Adrenal gland (tissue), 5 donors: ENCODE results near the gene CLDN10.

ENCODE experiments used
- POLR2A ChIP-seq, 2 donors: fragments of 450-650 bp; IDR thresholded peaks; one replicate each; pipeline ENCODE4 v1.6.1; 2017; ENCODE audit warnings: antibody characterized with exemption in 2 of 2, mild to moderate bottlenecking in 2 of 2, moderate library complexity in 1 of 2
- TF ChIP-seq, protein P1 (sequence below), 6 experiments: fragments of 450-650 bp in 4 of 6; fragments of 200-600 bp in 2 of 6; sonication (generic) in 1 of 6; IDR thresholded peaks; 1 replicate in 5 of 6; 2 replicates in 1 of 6; pipeline versions ENCODE4 v1.5.1 to v1.8.0; 2016 to 2021; ENCODE audit warnings: antibody characterized with exemption in 6 of 6, mild to moderate bottlenecking in 2 of 6, moderate library complexity in 1 of 6
- donor health status: DM: no; HTN: no; CAD: no.

DNA sequence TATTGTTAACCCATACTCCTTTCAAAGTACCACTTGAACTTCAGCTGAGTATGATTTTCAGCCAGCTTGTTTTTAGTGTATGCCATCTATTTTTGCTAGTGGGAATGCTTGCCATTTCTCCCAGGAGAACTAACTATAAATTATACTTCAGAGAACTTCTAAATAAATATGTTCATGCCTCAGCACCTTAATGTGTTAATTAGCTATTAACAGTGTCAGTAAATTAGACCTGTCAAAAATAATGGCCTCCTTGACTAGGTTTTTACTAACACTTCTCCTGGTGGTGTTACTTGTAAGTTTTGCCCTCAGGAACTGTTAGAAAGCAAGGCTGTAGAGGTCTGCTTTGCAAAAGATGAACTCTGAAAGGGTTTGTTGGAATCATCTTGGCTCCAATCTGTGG lies 4.5 kb downstream of the CLDN10 start:
- TF ChIP-seq, protein P1, sequence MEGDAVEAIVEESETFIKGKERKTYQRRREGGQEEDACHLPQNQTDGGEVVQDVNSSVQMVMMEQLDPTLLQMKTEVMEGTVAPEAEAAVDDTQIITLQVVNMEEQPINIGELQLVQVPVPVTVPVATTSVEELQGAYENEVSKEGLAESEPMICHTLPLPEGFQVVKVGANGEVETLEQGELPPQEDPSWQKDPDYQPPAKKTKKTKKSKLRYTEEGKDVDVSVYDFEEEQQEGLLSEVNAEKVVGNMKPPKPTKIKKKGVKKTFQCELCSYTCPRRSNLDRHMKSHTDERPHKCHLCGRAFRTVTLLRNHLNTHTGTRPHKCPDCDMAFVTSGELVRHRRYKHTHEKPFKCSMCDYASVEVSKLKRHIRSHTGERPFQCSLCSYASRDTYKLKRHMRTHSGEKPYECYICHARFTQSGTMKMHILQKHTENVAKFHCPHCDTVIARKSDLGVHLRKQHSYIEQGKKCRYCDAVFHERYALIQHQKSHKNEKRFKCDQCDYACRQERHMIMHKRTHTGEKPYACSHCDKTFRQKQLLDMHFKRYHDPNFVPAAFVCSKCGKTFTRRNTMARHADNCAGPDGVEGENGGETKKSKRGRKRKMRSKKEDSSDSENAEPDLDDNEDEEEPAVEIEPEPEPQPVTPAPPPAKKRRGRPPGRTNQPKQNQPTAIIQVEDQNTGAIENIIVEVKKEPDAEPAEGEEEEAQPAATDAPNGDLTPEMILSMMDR (IDR thresholded peaks at IDR 0.05): no peak
- TF ChIP-seq POLR2A (IDR thresholded peaks at IDR 0.05): no peak
